Endothelial cell of umbilical vein (primary cell): ENCODE measurements around the gene KDM4B. TPM values are rescaled to one million over a fixed set of nuclear protein-coding genes. Genes with fewer than 3 reads are reported as not detected.

Experiments
- BruUV-seq: library from RNA; stranded (reverse); fragments of 400-500 nt; replicated peaks from 2 replicates; lab custom pipeline; 2021; lab: Mats Ljungman, UMichigan
- CTCF ChIA-PET: fragments of 300-600, 350-600 bp; sonication (Branson Sonifier 250); formaldehyde crosslinking; loops from one replicate; lab custom pipeline; 2021; ENCODE audit warnings: antibody characterized with exemption, inconsistent platforms; lab: Charles Lee
- POLR2A ChIA-PET: fragments of 300-600, 350-600 bp; sonication (Branson Sonifier 250); formaldehyde crosslinking; loops from one replicate; lab custom pipeline; 2021; ENCODE audit warnings: antibody characterized with exemption, inconsistent platforms; lab: Charles Lee
- DNase-seq: peaks from one replicate; pipeline ENCODE4 v3.0.0-alpha.2; 2011; ENCODE audit warnings: low read depth, low spot score
- FAIRE-seq: peaks from 2 replicates; lab custom pipeline; 2011; peaks lifted over from hg19 to GRCh38; lab: Jason Lieb, UNC
- H2AFZ ChIP-seq: 2 replicates; pipeline ENCODE4 v1.6.0; 2012; ENCODE audit warnings: low read depth, low read length, control low read depth, inconsistent platforms
- H3K27ac ChIP-seq: 2 replicates; pipeline ENCODE4 v1.5.1; 2011; ENCODE audit warnings: low read depth, mild to moderate bottlenecking, control low read depth, low read length, moderate library complexity; ENCODE audit not compliant: insufficient read depth
- H3K27me3 ChIP-seq, 2 experiments: 2 replicates each; pipeline versions ENCODE4 v1.6.0 to v1.6.1; 2011; ENCODE audit warnings: low read length in 2 of 2, mixed read lengths in 1 of 2; ENCODE audit not compliant: control insufficient read depth in 2 of 2, insufficient read depth in 2 of 2
- H3K36me3 ChIP-seq, 2 experiments: 2 replicates in 1 of 2; 3 replicates in 1 of 2; pipeline ENCODE4 v1.5.1; 2011; ENCODE audit warnings: low read length in 2 of 2, mild to moderate bottlenecking in 1 of 2, moderate library complexity in 1 of 2; ENCODE audit not compliant: control insufficient read depth in 2 of 2, insufficient read depth in 2 of 2; ENCODE audit errors: extremely low read depth in 1 of 2
- H3K4me1 ChIP-seq: 3 replicates; pipeline ENCODE4 v1.5.1; 2011; ENCODE audit warnings: mild to moderate bottlenecking, low read length; ENCODE audit not compliant: control insufficient read depth, insufficient read depth; ENCODE audit errors: extremely low read depth
- H3K4me2 ChIP-seq: 2 replicates; pipeline ENCODE4 v1.6.1; 2011; ENCODE audit warnings: low read length, control low read depth, mixed read lengths; ENCODE audit not compliant: insufficient read depth
- H3K4me3 ChIP-seq, 3 experiments: fragments of 200-600 bp in 1 of 3; sonication (generic), shearing (Covaris generic) in 1 of 3; replicated peaks in 1 of 3; 2 replicates each; pipeline ENCODE4 v1.5.1; 2011 to 2016; ENCODE audit warnings: control low read depth in 3 of 3, low read length in 3 of 3, mild to moderate bottlenecking in 2 of 3, inconsistent platforms in 1 of 3, low read depth in 1 of 3, moderate library complexity in 1 of 3; ENCODE audit not compliant: insufficient read depth in 1 of 3
- H3K79me2 ChIP-seq: 2 replicates; pipeline ENCODE4 v1.6.0; 2012; ENCODE audit warnings: low read length, inconsistent platforms; ENCODE audit not compliant: control insufficient read depth, insufficient read depth
- H3K9ac ChIP-seq: replicated peaks from 2 replicates; pipeline ENCODE3; 2011; ENCODE audit warnings: low read length, control low read depth; ENCODE audit not compliant: insufficient read depth; ENCODE audit errors: extremely low read depth
- H3K9me1 ChIP-seq: replicated peaks from 3 replicates; pipeline ENCODE4 v1.6.0; 2011; ENCODE audit warnings: mild to moderate bottlenecking, low read length; ENCODE audit not compliant: control insufficient read depth, insufficient read depth; ENCODE audit errors: extremely low read depth
- H3K9me3 ChIP-seq: replicated peaks from 2 replicates; pipeline ENCODE4 v1.5.1; 2012; ENCODE audit warnings: low read length, inconsistent platforms; ENCODE audit not compliant: control insufficient read depth, insufficient read depth
- H4K20me1 ChIP-seq: replicated peaks from 2 replicates; pipeline ENCODE3; 2011; ENCODE audit warnings: mild to moderate bottlenecking, low read length; ENCODE audit not compliant: control insufficient read depth, insufficient read depth; ENCODE audit errors: extremely low read depth
- EZH2 ChIP-seq: IDR thresholded peaks from 2 replicates; pipeline ENCODE4 v1.6.1; 2012; ENCODE audit warnings: borderline replicate concordance, low read depth, mild to moderate bottlenecking, moderate library complexity, low read length, inconsistent platforms; ENCODE audit not compliant: severe bottlenecking
- FOS ChIP-seq: IDR thresholded peaks from 2 replicates; pipeline ENCODE4 v1.6.1; 2011; ENCODE audit warnings: mild to moderate bottlenecking, low read length, moderate library complexity, borderline replicate concordance; ENCODE audit not compliant: insufficient read depth
- GATA2 ChIP-seq: IDR thresholded peaks from 2 replicates; pipeline ENCODE4 v1.7.0; 2011; ENCODE audit warnings: low read depth, mild to moderate bottlenecking, moderate library complexity, mixed read lengths, low read length; ENCODE audit not compliant: insufficient read length, insufficient read depth
- JUN ChIP-seq: IDR thresholded peaks from 2 replicates; pipeline ENCODE4 v1.6.1; 2011; ENCODE audit warnings: borderline replicate concordance, low read depth; ENCODE audit not compliant: insufficient read length, insufficient read depth
- MYC ChIP-seq: IDR thresholded peaks from one replicate; pipeline ENCODE4 v1.6.1; 2011; ENCODE audit warnings: mild to moderate bottlenecking, low read depth, low read length
- POLR2A ChIP-seq: IDR thresholded peaks from 2 replicates; pipeline ENCODE4 v1.6.1; 2012; ENCODE audit warnings: low read depth, mild to moderate bottlenecking, control low read depth, low read length
- POLR2AphosphoS5 ChIP-seq: IDR thresholded peaks from 2 replicates; pipeline ENCODE4 v1.6.1; 2012; ENCODE audit warnings: low read depth, mild to moderate bottlenecking, control low read depth, low read length, moderate library complexity; ENCODE audit not compliant: insufficient read depth
- dilution Hi-C: fragments of 300-500 bp; cut with MboI; formaldehyde crosslinking; loops from one replicate; pipeline ENCODE4 v1.15.0; 2019; ENCODE audit warnings: low sequenced_read_pairs; ENCODE audit not compliant: extremely low pct_ligation_motif_present
- intact Hi-C: fragments of 100-400 bp; cut with micrococcal nuclease; formaldehyde crosslinking; loops from one replicate; pipeline ENCODE4 v1.10.0; 2022
- polyA plus RNA-seq, 4 experiments: library from polyadenylated mRNA; depleted of rRNA in 3 of 4; stranded (reverse) in 3 of 4; unstranded in 1 of 4; fragments of >200 nt; gene quantifications; 2 replicates each; pipeline versions ENCODE4 v1.2.1 to v1.2.3, GENCODE V29; 2011 to 2012; ENCODE audit warnings: missing spikeins in 1 of 4
- total RNA-seq: library from RNA; stranded (reverse); gene quantifications from 2 replicates; pipeline ENCODE4 v1.2.3, GENCODE V29; 2021
- TF ChIP-seq, protein P1 (sequence below): IDR thresholded peaks from 2 replicates; pipeline ENCODE4 v1.6.1; 2011; ENCODE audit not compliant: insufficient read depth, insufficient read length
- TF ChIP-seq, protein P2 (sequence below), 2 donors: IDR thresholded peaks; 1 replicate in 1 of 2; 2 replicates in 1 of 2; pipeline ENCODE4 v1.5.1; 2011; ENCODE audit warnings: low read length in 2 of 2, mild to moderate bottlenecking in 2 of 2, moderate library complexity in 2 of 2, control low read depth in 1 of 2, inconsistent platforms in 1 of 2, low read depth in 1 of 2; ENCODE audit not compliant: insufficient read depth in 1 of 2; ENCODE audit errors: extremely low read depth in 1 of 2

KDM4B gene
- total and polyA plus RNA-seq, 2 donors (not counting 3 experiments of a cell fraction or from before 2014, with no cell fraction given) = 12.4 to 37.2 TPM

DNA sequence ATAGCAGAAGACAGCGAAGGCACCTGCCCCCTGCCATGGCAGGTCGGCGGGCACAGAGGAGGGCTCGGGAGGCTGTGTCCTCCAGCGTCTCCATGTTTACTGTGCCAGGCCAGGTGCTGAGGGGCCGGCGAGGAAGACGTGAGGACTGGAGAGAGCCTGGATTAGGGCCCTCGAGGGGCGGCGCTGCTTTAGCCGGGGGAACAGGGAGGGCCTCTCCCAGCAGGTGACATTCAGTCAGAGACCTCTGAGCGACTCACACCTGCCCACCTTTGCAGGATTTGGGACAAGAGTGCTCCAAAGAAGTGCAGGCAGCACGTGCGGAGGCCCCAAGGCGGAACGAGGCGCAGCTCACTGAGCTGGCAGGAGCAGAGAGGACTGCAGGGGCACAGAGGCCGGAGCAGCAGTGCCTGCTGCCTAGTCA, 17.6 kb downstream of the KDM4B start:
- no peak overlapping the region for H3K4me2 ChIP-seq
- dilution Hi-C loops (no loop called here), intact Hi-C loops (no loop called here)
- DNase-seq (no peak), FAIRE-seq (no peak)
- H3K4me1 ChIP-seq = peaks cover 10% of the 10 kb centered on the region
- H3K79me2 ChIP-seq = peaks cover 44% of the 10 kb centered on the region
- no peak overlapping the region for H3K9ac ChIP-seq
- H3K27me3 ChIP-seq = no peaks in the 10 kb centered on the region
- H3K27ac ChIP-seq = no peak overlapping the region
- ChIA-PET CTCF (no interaction called here), POLR2A (no interaction called here)
- H4K20me1 ChIP-seq = peaks cover 1% of the 10 kb centered on the region
- no peak overlapping the region for H2AFZ ChIP-seq
- TF ChIP-seq EZH2 (no peak), JUN (no peak), FOS (no peak), POLR2AphosphoS5 (no peak), MYC (no peak), POLR2A (no peak), GATA2 (no peak)
- TF ChIP-seq, protein P1, sequence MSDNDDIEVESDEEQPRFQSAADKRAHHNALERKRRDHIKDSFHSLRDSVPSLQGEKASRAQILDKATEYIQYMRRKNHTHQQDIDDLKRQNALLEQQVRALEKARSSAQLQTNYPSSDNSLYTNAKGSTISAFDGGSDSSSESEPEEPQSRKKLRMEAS = no peak
- TF ChIP-seq, protein P2, sequence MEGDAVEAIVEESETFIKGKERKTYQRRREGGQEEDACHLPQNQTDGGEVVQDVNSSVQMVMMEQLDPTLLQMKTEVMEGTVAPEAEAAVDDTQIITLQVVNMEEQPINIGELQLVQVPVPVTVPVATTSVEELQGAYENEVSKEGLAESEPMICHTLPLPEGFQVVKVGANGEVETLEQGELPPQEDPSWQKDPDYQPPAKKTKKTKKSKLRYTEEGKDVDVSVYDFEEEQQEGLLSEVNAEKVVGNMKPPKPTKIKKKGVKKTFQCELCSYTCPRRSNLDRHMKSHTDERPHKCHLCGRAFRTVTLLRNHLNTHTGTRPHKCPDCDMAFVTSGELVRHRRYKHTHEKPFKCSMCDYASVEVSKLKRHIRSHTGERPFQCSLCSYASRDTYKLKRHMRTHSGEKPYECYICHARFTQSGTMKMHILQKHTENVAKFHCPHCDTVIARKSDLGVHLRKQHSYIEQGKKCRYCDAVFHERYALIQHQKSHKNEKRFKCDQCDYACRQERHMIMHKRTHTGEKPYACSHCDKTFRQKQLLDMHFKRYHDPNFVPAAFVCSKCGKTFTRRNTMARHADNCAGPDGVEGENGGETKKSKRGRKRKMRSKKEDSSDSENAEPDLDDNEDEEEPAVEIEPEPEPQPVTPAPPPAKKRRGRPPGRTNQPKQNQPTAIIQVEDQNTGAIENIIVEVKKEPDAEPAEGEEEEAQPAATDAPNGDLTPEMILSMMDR (IDR thresholded peaks at IDR 0.05; ENCODE audit: extremely low read depth in 1 of 2, insufficient read depth in 1 of 2, low read depth in 1 of 2, low read length in 2 of 2) = no peak
- H3K9me1 ChIP-seq = no peaks in the 10 kb centered on the region
- no peaks in the 10 kb centered on the region for H3K36me3 ChIP-seq
- no peak overlapping the region for H3K4me3 ChIP-seq
- no TSS peak for BruUV-seq
- H3K9me3 ChIP-seq = no peaks in the 10 kb centered on the region
